ENCODE results near the gene NR1H3.

- TF ChIP-seq POLR2AphosphoS5 (IDR thresholded peaks at IDR 0.05; ENCODE audit: low read depth, low read length) (no peak), TAF1 (IDR thresholded peaks at IDR 0.05; ENCODE audit: borderline replicate concordance, low read depth, low read length) (no peak)
Measured at GRCh38 chr11:47222696-47223095, 35.1 kb upstream of the NR1H3 start.

Data from GM12892 (cell line).